ENCODE measurements around the gene CDC42EP5.

CDC42EP5 gene

DNA sequence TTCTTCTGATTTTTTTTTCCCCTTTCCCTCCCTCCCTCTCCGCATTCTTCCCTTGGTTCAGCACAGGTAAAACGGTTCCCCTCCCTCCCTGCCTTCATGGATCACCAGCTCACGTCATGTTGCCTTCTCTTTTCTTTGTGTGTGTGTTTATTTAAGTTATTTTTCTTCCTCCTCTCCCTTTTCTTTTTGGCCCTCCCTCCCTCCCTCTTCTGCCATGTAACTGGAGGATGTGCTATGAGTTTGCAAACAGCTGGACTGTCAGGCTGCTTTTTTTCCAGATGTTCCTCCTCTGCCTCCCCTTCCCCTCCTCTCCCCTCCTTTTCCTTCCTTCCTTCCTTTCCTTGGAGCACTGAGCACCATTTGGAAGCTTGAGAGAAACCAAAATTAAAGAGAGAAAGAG, 11.5 kb downstream of the CDC42EP5 start:
- FAIRE-seq: no peak

DNA sequence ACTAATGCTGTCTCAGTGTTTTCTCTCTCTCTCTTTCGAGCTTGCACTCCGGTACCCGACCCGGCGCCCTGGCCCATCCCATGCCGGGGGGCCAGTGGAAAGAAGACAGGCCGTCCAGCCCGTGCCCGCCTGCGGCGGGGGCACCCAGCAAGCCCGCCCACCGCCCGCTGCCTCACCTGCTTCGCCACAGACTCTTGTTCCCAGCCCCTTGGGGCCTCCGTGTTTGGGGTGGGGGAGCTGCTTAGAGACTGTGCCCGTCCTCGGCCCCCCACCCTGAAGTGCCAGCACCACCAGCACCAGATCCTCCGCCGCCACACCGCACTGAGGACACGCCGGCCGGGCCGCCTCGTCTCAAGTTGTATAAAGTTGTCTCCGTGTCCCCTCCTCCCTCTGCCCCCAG, 11.9 kb downstream of the CDC42EP5 start:
- no peak for FAIRE-seq

DNA sequence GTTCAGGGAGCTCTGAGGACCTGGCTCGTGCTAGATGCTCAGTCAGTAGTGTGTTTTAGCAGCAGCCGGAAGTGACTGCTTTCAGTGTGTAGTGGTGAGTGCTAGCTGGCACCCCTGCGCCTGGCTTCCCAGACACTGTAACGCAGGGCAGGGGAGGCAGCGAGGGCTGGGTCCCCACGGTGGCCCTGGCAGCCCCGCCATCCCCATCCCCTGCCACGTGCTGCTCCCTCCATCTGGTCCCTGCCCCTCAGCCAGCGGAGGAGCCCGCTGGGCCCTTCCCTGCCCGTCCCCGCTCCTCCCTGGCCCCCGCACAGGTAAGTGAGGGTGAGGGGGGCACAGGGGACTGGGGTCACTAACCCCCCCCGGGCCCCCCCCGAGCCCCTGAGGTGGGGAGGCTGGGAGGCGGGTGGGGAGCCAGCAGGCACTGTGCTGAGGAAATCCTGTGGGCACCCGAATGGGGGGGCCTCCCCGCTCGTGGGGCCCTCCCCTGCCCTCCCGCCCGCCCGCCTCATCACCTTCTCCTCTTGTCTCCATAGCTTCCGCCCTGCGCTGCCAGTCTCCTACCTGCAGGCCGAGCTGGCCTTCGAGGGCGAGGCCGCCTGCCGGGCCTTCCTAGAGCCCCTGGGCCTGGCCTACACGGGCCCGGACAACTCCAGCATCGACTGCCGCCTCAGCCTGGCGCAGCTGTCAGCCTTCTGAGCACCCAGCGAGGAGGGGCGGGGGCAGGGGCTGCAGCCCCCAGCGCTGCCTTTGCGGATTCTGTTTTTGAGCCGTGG, 12.7 kb downstream of the CDC42EP5 start:
- no peak for FAIRE-seq

DNA sequence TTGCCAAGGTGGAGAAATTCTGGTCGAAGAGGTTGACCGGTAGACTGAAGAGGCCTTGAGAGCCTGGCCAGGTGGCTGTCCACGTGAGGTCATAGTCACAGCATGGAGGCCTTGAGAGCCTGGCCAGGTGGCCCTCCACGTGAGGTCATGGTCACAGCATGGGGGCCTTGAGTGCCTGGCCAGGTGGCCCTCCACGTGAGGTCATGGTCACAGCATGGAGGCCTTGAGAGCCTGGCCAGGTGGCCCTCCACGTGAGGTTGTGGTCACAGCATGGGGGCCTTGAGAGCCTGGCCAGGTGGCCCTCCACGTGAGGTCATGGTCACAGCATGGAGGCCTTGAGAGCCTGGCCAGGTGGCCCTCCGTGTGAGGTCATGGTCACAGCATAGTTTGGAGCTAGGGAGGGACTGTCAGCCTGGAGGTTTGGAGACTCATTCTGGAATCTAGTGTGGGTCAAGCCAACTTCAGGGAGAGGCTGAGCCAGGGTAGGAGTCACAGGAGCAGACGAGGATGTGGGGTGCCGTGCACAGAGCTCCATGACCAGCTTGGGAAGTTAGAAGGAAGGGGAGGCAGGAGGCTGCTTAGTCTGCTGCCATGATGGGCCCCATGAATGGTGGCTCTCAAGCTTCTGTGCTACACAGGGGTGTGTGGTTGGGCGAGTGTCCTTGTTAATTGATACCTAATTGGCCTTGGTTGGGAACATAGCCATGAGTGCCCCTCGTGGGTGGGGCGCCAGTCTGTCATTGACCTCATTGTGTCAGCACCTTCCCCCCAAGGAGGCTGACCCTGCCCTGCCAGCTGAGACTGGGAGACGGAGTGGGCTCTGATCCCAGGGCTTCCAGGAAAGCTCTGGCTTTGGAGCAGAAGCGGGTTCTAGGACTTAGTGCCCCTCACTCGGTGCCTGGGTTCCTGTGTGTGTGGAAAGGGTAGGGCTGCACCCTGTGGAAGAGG, 13.5 kb downstream of the CDC42EP5 start:
- FAIRE-seq: no peak

DNA sequence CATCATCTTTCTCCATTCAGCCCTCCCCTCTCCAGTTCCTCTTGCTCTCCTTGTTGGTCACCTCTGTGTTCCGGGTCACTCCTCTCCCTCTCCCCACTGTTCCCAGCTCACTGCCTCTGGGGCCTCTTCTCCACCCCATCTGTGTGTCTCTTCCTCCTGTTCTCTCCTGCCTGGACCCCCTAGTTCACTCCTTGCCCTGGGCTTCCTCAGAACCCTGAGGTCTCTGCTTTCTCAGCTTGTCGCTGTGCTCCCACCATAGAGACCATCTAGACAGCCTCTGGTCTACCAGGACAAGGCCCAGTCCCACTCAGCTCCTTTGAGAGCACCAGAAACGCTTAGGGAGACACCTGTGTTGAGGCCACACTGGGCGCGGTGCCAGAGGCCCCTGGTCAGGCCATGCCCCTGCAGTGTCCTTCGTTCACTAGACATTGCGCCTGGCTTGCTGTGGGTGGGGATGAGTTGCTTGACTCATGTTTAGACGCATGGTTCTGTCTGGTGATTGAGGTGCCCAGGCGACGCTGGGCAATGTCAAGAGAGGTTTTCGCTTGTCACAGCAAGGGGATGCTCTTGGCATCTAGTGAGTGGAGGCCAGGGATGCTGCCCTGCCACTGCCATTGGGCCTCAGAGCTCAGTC, 14.3 kb downstream of the CDC42EP5 start:
- FAIRE-seq: no peak

DNA sequence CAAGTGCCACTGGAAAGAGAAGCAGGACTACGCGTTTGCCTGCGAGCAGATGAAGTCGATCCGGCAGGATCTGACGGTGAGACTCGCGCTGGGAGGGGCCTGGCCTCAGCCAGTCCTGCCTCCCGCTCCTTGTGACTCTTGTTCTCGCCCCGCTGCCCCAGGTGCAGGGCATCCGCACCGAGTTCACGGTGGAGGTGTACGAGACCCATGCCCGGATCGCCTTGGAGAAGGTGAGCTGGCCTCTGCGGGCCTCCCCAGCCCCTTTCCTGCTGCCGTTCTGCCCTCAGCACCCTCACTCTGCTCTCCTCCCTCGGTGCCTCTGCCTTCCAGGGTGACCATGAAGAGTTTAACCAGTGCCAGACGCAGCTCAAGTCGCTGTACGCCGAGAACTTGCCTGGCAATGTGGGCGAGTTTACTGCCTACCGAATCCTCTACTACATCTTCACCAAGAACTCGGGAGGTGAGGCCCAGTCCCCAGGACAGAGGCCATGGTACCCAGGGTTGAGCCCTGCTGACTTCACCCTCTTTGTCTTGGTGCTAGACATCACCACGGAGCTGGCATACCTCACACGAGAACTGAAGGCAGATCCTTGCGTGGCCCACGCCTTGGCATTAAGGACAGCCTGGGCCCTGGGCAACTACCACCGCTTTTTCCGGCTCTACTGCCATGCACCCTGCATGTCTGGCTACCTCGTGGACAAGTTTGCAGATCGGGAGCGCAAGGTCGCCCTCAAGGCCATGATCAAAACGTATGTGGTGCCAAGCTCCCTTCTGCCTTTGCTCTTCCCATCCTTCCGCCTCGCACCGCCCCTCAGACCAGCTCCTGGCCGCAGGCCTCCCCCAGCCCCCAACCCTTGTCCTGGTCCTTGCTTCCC, 15.1 kb downstream of the CDC42EP5 start:
- FAIRE-seq: no peak

DNA sequence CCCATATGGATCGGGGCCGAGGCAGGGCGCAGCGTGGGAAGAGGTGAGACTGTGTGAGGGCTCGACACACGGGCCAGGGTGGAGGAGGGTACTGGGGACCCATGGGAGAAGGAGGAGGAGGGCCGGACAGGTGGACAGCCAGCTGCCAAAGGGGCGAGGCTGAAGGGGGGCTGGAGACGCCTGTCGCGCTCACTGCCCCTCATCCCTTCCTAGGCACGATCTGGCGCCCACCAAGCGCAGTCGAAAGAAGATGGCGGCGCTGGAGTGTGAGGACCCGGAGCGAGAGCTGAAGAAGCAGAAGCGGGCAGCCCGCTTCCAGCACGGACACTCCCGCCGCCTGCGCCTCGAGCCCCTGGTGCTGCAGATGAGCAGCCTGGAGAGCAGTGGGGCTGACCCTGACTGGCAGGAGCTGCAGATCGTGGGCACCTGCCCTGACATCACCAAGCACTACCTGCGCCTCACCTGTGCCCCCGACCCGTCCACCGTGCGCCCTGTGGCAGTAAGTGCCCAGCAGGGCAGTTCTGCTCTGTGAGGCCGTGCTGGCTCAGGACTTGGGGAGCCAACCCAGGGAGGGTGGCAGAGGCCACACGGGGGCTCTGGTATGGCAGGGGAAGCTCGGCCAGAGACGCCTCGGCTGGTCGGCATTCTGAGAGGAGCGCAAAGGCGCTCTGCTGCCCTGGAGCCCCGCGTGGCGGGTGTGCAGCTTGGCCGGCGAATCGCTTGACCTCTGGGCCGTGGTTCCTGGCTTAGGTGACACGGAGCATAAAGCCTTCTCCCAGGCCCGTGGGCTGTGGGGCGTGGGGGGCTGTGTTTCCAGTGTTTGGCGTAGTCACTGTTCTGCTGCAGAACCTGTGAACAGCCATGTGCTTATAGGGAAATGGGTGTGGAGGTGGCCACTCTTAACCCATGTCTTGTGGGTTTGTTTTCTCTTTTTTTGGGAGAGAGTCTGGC, 16.4 kb downstream of the CDC42EP5 start:
- no peak for FAIRE-seq

DNA sequence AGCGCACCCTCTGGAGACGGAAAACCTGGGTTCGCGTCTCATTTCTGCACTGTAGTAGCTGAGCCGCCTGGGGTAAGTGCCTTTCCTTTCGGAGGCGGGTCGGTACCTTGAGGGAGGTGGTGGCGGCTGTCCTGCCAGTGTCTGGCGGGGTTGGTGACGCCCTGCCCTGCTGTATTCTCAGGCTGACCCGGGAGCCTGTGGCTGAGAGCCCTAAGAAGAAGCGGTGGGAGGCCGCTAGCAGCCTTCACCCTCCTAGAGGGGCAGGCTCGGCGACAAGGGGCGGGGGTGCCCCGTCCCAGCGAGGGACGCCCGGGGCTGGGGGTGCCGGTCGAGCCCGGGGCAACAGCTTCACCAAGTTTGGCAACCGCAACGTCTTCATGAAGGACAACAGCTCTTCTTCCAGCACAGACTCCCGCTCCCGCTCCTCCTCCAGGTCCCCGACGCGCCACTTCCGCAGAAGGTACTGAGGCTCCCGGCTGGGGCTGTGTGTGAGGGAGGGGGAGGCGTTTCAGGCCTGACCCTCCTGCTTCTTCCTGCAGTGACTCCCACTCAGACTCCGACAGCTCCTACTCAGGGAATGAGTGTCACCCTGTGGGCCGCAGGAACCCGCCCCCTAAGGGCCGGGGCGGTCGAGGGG, 17.2 kb downstream of the CDC42EP5 start:
- FAIRE-seq: no peak

DNA sequence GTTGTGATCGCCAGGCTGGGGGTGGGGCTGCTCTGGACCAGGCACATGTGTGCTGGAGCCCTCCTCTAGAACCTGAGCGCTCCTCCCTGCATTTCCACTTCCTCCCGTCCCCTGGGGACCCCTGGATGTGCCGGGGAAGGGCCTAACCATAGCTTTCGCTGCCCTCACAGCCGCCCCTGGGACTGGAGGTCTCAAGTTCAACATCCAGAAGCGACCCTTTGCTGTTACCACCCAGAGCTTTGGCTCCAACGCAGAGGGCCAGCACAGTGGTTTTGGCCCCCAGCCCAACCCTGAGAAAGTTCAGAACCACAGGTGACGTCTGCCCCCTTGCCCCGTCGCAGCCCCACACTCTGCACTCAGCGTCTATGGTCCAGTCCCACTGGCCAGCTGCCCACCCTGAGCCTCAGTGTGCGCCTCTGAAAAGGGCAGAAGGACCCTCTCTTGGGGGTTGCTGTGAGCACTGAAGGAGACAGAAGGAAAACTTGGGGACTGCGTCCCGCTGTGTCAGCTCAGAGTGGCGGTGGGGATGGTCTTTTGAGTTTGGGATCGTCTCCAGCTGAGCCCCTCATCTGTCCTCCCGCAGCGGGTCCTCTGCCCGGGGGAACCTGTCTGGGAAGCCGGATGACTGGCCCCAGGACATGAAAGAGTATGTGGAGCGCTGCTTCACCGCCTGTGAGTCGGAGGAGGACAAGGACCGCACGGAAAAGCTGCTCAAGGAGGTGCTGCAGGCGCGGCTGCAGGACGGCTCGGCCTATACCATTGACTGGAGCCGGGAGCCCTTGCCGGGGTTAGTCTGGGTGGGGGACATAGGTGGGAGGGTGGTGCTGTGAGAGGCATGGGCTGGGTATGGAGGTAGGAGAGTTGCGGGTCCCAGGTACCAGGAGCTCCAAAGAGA, 18.1 kb downstream of the CDC42EP5 start:
- FAIRE-seq: no peak

DNA sequence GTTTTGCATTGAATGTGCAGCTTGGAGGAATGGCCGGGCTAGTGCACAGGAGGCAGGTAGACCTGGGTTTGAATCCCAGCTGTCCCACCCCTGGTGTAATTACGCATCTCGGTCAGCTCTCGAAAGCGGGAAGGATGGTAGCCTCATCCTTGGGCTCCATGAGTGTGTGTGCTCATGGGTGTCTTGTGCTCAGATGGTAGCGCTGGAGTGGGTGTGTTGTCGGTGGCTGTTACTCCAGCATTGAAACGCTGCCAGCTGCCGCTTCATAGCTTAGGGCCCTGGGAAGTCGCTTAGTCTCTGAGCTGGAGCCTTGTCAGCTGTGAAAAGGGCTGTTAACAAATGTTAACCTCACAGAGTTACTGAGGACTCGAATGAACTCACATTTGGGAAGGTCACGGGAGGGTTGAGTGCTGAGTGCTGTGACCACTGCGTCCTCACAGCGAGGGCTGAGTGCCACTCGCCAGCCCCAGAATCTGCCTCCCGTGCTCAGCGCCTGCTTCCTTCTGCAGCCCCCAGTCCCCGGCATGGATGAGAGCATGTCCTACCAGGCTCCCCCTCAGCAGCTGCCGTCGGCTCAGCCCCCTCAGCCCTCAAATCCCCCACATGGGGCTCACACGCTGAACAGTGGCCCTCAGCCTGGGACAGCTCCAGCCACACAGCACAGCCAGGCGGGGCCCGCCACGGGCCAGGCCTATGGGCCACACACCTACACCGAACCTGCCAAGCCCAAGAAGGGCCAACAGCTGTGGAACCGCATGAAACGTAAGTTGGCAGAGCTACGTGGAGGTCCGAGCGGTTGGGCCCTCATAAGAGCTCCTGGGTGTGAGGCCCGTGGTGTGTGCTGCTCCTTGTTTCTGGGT, 18.9 kb downstream of the CDC42EP5 start:
- FAIRE-seq: no peak

DNA sequence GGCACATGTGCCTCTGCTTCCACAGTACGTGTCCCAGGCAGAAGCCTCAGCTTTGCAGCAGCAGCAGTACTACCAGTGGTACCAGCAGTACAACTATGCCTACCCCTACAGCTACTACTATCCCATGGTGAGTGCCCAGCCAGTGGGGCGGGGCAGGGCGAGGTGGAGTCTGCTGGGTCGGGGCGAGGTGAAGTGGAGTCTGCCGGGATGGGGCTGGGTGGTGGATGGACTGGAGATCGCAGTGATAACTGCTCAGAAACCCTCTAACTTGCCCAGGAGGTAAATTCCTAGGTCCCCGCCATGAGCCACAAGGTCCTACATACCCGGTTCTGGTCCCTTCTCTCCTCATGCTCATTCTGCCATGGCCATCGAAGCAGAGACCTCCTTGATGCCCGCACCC, 20.5 kb downstream of the CDC42EP5 start:
- no peak for FAIRE-seq

DNA sequence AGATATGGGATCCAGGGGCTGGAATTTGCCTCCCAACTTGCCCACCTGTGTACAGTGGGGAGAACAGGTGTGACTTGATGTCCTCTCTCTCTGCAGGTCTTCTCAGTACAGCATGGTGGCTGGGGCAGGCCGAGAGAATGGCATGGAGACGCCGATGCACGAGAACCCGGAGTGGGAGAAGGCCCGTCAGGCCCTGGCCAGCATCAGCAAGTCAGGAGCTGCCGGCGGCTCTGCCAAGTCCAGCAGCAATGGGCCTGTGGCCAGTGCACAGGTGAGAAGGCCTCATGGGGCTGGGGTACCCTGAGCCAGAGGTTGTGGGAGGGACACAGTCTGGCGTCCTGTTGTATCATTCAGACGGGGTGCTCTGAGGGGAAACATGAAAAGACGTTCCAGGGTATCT, 21.1 kb downstream of the CDC42EP5 start:
- FAIRE-seq: no peak

DNA sequence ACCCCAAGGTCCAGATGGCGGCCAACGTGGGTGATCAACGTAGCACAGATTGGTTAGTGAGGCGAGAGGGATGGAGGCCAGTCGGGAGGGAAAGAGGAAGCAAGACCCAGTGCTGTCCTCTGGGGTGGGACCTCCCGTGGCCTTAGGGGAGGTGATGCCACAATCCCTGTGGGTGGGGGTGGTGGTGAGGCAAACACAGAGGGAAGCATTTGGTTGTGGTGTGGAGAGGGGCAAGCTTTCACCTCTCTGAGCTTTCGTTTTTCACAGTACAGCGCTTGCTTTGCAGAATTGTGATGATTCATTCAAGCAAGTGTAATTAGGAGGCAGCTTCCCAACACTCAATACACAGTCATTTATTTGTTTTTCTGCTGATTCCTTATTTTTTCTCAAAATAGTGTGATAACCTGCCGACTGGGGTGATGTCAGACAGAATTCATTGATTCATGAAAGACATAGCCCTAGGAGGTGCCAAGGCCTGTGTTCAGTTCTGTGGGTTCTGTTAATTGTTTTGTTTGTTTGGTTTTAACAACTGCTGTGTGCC, 21.7 kb downstream of the CDC42EP5 start:
- FAIRE-seq: no peak

DNA sequence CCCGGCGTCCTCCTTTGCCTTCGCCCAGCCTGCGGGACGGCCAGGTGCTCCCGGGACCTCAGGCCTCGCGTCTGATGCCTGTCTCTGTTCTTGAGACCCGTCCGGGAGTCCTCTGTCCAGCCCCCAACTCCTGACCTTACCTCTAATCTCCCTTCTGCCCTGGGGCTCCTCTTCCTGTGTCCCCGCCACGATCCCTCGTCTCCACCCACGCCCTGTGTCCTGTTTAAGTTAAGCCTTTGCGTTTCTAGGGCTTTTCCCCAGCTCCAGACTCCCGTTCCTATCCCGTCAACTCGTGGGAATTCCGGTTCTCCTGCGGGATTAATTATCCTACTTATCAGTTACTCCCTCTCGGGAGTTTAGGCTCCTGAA, 23.4 kb downstream of the CDC42EP5 start:
- no peak for FAIRE-seq

DNA sequence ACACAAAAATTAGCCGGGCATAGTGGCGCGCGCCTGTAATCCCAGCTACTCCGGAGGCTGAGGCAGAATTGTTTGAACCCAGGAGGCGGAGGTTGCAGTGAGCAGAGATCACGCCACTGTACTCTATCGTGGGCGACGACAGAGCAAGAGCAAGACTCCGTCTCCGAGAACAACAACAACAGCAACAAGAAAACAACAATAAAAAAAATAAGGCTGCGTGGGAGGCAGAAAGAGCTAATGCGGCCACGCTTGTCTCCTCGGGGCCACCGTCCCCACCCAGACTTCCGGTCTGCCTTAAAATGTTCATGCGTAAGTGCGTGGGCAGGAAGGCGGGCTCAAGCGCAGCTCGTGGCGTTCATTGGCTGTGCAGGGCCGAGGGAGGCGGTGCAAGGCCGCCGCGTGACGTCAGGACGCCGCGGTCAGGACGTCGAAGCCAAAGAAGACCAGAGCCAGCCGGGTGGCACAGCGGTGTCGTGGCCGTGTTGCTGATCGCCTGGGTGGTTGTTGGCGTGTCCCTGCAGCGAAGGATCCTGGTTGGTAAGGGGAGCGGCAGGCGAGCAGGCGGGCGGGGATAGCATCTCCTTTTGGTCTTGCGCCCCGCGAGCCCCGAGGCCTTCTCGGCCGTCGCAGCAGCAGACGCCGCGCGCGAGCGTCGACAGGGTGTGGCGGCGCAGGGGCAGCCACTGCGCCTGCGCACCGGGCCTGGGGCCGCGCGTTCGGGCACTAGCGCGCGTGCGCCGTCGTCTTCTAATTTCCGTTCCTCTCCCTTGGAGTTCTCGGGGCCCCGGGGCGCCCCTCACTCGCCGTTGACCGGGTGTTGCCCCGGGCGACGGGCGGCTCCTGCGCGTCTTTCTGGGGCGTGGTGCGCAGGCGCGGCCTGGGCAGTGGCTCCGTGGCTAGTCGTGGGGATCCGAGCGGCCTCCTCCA, 24.1 kb downstream of the CDC42EP5 start, which contains the start of gene LENG8:
Gene LENG8 (plus strand): TSS at position 426 of the 927 bp plus-strand sequence. CDS start 2,146 bp downstream, outside the sequence.
- FAIRE-seq: no peak

DNA sequence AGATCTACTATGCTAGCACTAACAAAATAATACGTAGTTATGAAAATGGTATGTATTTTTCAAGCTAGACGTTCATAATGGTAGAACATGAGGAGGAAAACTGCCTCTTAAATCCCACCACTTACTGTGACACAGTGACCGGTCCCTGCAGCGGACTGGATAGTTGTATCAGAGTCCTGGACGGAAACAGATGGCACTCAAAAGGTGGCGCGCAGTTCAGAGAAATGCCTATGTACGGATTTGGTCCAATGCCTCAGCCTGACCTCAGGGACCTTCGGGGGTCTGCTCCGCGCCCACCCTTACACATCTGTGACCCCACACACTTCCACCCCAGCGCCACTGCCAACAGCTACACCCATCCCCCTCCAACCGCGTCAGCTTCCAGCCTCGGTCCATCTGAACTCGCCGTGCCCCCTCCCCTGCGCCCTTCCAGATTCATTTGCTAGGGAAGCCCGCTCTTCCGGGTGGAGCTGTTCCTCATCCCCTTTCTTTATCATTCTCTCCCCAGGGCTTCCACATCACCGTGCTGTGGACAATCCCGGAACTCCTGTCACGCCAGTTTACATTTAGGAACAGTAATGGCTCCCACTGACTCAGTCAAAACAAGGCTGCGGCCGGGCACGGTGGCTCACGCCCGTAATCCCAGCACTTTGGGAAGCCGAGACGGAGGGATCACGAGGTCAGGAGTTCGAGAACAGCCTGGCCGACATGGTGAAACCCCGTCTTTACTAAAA, 24.9 kb downstream of the CDC42EP5 start:
- FAIRE-seq: no peak

All from colon (tissue), 2 donors.